Heart right ventricle (tissue), 16 donors: ENCODE measurements around the gene IRX5. TPM values are rescaled to one million over a fixed set of nuclear protein-coding genes. Genes with fewer than 3 reads are reported as not detected.

ENCODE experiments used
- ATAC-seq, 8 donors: fragments of 200-7000 bp; cut with Tn5 transposase; one replicate each; pipeline ENCODE4 v1.9.1; 2020; ENCODE audit warnings: mild to moderate bottlenecking in 8 of 8, moderate library complexity in 8 of 8, moderate number of reproducible peaks in 1 of 8
- DNase-seq, 2 donors: peaks; one replicate each; pipeline ENCODE4 v3.0.0-alpha.2; 2020
- H3K27ac ChIP-seq, 10 donors: fragments of 200-600 bp; sonication (generic) in 2 of 10; one replicate each; pipeline versions ENCODE4 v1.5.0 to v1.8.0; 2020 to 2022; ENCODE audit warnings: mild to moderate bottlenecking in 3 of 10
- H3K27me3 ChIP-seq, 7 donors: fragments of 200-600 bp; one replicate each; pipeline ENCODE4 v1.8.0; 2021 to 2022; ENCODE audit warnings: mild to moderate bottlenecking in 2 of 7
- H3K36me3 ChIP-seq, 9 donors: fragments of 200-600 bp; sonication (generic) in 1 of 9; one replicate each; pipeline versions ENCODE4 v1.5.0 to v1.8.0; 2020 to 2022; ENCODE audit warnings: mild to moderate bottlenecking in 2 of 9
- H3K4me1 ChIP-seq, 9 donors: fragments of 200-600 bp; sonication (generic) in 1 of 9; one replicate each; pipeline versions ENCODE4 v1.5.0 to v1.8.0; 2020 to 2022; ENCODE audit warnings: mild to moderate bottlenecking in 4 of 9
- H3K4me3 ChIP-seq, 10 donors: fragments of 200-600 bp; sonication (generic) in 2 of 10; one replicate each; pipeline versions ENCODE4 v1.5.0 to v1.8.0; 2020 to 2022; ENCODE audit warnings: mild to moderate bottlenecking in 7 of 10, moderate library complexity in 2 of 10
- H3K9me3 ChIP-seq, 11 donors: fragments of 200-600 bp in 10 of 11; sonication (generic) in 2 of 11; one replicate each; pipeline versions ENCODE4 v1.5.0 to v1.8.0; 2013 to 2022; ENCODE audit warnings: mild to moderate bottlenecking in 2 of 11, control low read depth in 1 of 11, moderate library complexity in 1 of 11
- CTCF ChIP-seq, 9 donors: fragments of 200-600 bp; sonication (generic) in 2 of 9; IDR thresholded peaks; one replicate each; pipeline versions ENCODE4 v1.5.0 to v1.8.0; 2021 to 2022; ENCODE audit warnings: antibody characterized with exemption in 9 of 9, mild to moderate bottlenecking in 5 of 9, moderate library complexity in 1 of 9
- WGBS, 2 donors: extraction: QIAGEN DNeasy Blood & Tissue Kit; methylation state at CpG; one replicate each; pipeline ENCODE4 v1.1.7; 2013; ENCODE audit warnings: inconsistent platforms in 1 of 2; 5-methylcytosine and 5-hydroxymethylcytosine counted together
- intact Hi-C, 10 donors: fragments of 100-400 bp; cut with DNase I; formaldehyde crosslinking; loops; one replicate each; pipeline versions ENCODE4 v1.11.1 to v1.14.2; 2022
- polyA plus RNA-seq, 2 donors: library from polyadenylated mRNA; stranded (reverse); fragments of 200-250 nt; gene quantifications; one replicate each; pipeline ENCODE4 v1.2.3, GENCODE V29; 2013
- total RNA-seq, 10 donors: library from RNA; stranded (reverse); fragmentation: NEBNext Ultra II Directional in 3 of 10; extraction: Animal tissue kit (Norgen Biotek cat#: 25700) in 3 of 10; gene quantifications; one replicate each; pipeline versions ENCODE4 v1.2.1 to v1.2.4, GENCODE V29; 2021 to 2023
- donor health status: Arrhythmogenic right ventricular cardiomyopathy.
- donor health status: ischemic (EF 13 %, LVEDD 7.1; RV severe dilation, severe dysfunction).
- donor health status: healthy with polysubstance abuse.
- donor health status: DM: no; HTN: yes; CAD: no.
- donor health status: DM: no; HTN: no; CAD: no.
- donor health status: ischemic (EF 25% LVEDD 6.9; RV normal size, moderate dysfunction).
- donor health status: ischemic (EF 25% LVEDD 5.7; RV mildly dilated, moderate dysfunction).
- donor health status: healthy.
- donor health status: DM: yes; HTN: yes; CAD: no.
- donor health status: Ischemic cardiomyopathy.
- donor health status: ischemic (EF 35%, LVEDD 5.7; RV mildly dilated, moderate dysfunction).
- donor health status: nonischemic (EF 11% LVEDD 7.7; RV severe dilation, severe dysfunction).
- donor health status: DM: yes; HTN: yes; CAD: no.
- donor health status: PGD.
- donor health status: ischemic (EF 29% LVEDD 5.4; RV normal size, mild dysfunction).
- donor health status: nonischemic (EF 23%, LVEDD 6.1; RV moderate dilation, normal function).

IRX5 gene
- total and polyA plus RNA-seq, 12 donors: 3.7 to 39.8 (median 22.9) TPM

- Histone ChIP-seq H3K9me3 (no peaks in the 10 kb centered on the region), H3K27ac (no peak overlapping the region), H3K4me3 (no peak overlapping the region), H3K27me3 (peaks cover 0 to 72% (median 36%) of the 10 kb centered on the region in 7 donors), H3K36me3 (no peaks in the 10 kb centered on the region), H3K4me1 (peaks cover 0 to 6% (median 0%) of the 10 kb centered on the region in 9 donors)
- DNase-seq (no peak), ATAC-seq (no peak)
- no peak for TF ChIP-seq CTCF (IDR thresholded peaks at IDR 0.05)
- intact Hi-C loops: loop anchor here in 1 of 10 donors (10.0 kb wide), 2 partner anchors 309 to 749 kb away; no protein-coding TSS in a partner anchor
- WGBS, 2 donors: 70 to 71% methylated on average over 1 of the region's 1 CpG
These were observed 13.3 kb downstream of the IRX5 start for GRCh38 chr16:54944002-54944401.

GRCh38 chr16:54945063-54945462, 14.4 kb downstream of the IRX5 start:
- Histone ChIP-seq H3K27me3 (peaks cover 0 to 61% (median 27%) of the 10 kb centered on the region in 7 donors), H3K27ac (no peak overlapping the region), H3K4me1 (peaks cover 0 to 6% (median 0%) of the 10 kb centered on the region in 9 donors), H3K4me3 (no peak overlapping the region), H3K36me3 (no peaks in the 10 kb centered on the region), H3K9me3 (no peaks in the 10 kb centered on the region)
- no peak for DNase-seq
- intact Hi-C loops: loop anchor here in 1 of 10 donors (10.0 kb wide), 2 partner anchors 310 to 750 kb away; no protein-coding TSS in a partner anchor
- WGBS, 2 donors: 77 to 79% methylated on average over 7 of the region's 7 CpGs
- TF ChIP-seq CTCF (IDR thresholded peaks at IDR 0.05): no peak
- ATAC-seq: no peak

GRCh38 chr16:54946909-54947308, 16.2 kb downstream of the IRX5 start:
- 72 to 78% methylated on average over 3 of the region's 3 CpGs for WGBS, 2 donors
- H3K36me3 ChIP-seq: no peaks in the 10 kb centered on the region
- no peak for DNase-seq
- no peaks in the 10 kb centered on the region for H3K9me3 ChIP-seq
- ATAC-seq: no peak
- H3K27me3 ChIP-seq: peaks cover 0 to 49% (median 11%) of the 10 kb centered on the region in 7 donors
- no peak overlapping the region for H3K4me3 ChIP-seq
- intact Hi-C loops: loop anchor here in 1 of 10 donors (10.0 kb wide), 2 partner anchors 312 to 752 kb away; no protein-coding TSS in a partner anchor
- no peak for TF ChIP-seq CTCF (IDR thresholded peaks at IDR 0.05)
- H3K4me1 ChIP-seq: peaks cover 0 to 6% (median 0%) of the 10 kb centered on the region in 9 donors
- H3K27ac ChIP-seq: no peak overlapping the region

GRCh38 chr16:54947616-54948015, 17.0 kb downstream of the IRX5 start:
- Histone ChIP-seq H3K4me1 (peaks cover 0 to 6% (median 0%) of the 10 kb centered on the region in 9 donors), H3K36me3 (no peaks in the 10 kb centered on the region), H3K9me3 (no peaks in the 10 kb centered on the region), H3K27ac (no peak overlapping the region), H3K27me3 (peaks cover 0 to 48% (median 13%) of the 10 kb centered on the region in 7 donors), H3K4me3 (no peak overlapping the region)
- no peak for DNase-seq
- WGBS, 2 donors: 90 to 94% methylated on average over 3 of the region's 3 CpGs
- intact Hi-C loops: loop anchor here in 1 of 10 donors (10.0 kb wide), 2 partner anchors 313 to 753 kb away; no protein-coding TSS in a partner anchor
- TF ChIP-seq CTCF (IDR thresholded peaks at IDR 0.05): no peak
- no peak for ATAC-seq
